LNCAP (cell line): Measurements from ENCODE around the gene RPUSD2.

ENCODE experiments used
- TF ChIP-seq, protein P1 (sequence below): fragments of 450-650 bp; IDR thresholded peaks from 2 replicates; pipeline ENCODE4 v1.5.1; 2017; ENCODE audit warnings: mild to moderate bottlenecking

Gene RPUSD2

GRCh38 chr15:40554161-40554525 is 15.0 kb upstream of the RPUSD2 start:
- TF ChIP-seq, protein P1, sequence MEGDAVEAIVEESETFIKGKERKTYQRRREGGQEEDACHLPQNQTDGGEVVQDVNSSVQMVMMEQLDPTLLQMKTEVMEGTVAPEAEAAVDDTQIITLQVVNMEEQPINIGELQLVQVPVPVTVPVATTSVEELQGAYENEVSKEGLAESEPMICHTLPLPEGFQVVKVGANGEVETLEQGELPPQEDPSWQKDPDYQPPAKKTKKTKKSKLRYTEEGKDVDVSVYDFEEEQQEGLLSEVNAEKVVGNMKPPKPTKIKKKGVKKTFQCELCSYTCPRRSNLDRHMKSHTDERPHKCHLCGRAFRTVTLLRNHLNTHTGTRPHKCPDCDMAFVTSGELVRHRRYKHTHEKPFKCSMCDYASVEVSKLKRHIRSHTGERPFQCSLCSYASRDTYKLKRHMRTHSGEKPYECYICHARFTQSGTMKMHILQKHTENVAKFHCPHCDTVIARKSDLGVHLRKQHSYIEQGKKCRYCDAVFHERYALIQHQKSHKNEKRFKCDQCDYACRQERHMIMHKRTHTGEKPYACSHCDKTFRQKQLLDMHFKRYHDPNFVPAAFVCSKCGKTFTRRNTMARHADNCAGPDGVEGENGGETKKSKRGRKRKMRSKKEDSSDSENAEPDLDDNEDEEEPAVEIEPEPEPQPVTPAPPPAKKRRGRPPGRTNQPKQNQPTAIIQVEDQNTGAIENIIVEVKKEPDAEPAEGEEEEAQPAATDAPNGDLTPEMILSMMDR: no peak

GRCh38 chr15:40555876-40556275 is 13.2 kb upstream of the RPUSD2 start:
- TF ChIP-seq, protein P1: no peak

DNA sequence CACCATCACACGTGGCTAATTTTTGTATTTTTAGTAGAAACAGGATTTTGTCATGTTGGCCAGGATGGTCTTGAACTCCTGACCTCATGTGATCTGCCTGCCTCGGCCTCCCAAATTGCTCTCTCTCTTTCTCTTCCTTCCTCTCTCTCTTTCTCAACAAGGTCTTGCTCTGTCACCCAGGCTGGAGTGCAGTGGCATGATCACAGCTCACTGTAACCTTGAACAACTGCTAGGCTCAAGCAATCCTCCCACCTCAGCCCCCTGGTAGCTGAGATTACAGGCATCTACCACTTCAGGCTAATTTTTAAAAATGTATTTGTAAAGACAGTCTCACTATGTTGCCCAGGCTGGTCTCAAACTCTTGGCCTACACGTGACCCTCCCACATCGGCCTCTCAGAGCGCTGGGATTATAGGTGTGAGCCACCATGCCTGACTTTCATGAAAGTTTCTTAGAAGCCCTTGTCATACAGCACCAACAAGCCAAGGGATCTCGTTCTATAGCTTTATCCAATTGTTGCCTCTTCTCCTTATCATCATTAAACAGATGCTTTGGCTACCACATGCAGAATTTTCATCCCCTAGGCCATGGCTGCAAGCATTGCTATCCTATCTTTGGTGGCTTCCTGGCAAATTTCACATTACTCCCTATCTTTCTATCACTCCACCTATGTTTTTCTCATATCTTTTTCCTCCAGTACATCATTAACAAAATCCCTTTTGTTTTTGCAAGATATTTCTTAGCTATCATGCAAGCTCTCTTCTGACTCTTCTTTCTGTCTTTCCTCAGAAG is 10.0 kb upstream of the RPUSD2 start:
- TF ChIP-seq, protein P1: no peak

DNA sequence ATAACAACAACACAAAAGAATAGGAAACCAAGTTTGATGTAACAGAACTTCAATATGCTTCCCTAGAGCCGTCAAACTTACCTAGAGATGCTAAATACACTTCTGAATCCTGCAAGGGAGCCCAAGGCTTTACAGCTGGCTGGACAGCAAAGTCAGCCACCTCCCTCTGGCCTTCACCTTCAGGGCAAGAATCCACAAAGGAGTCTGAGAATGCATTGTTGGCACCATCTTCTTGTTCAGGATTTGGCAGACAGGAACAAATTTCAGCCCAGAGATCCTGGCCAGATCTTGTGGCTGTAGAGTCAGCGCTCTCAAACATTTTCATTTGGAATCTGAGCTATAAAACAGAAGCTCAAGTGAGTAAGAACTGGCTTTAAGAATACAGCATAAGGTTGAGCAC is 6.4 kb upstream of the RPUSD2 start:
- TF ChIP-seq, protein P1: no peak

DNA sequence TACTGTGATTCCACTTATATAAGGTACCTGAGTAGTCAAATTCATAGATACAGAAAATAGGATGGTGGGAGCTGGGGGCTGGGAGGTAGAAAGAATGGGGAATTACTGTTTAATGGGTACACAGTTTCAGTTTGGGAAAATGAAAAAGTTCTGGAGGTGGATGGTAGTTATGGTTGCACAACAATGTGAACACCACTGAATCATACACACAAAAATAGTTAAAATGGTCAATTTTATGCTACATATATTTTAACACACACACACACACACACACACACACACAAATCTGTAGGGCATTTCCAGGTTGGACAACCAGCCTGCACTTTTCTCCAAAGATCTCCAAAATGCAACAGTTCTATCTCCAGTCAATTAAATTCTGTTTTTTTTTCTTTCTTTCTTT is 5.7 kb upstream of the RPUSD2 start:
- TF ChIP-seq, protein P1: no peak

- TF ChIP-seq, protein P1: no peak
These were observed 4.3 kb upstream of the RPUSD2 start, which contains the start of gene CCDC32 for GRCh38 chr15:40564591-40565332. CCDC32 (minus strand) TSS chr15:40565042; CDS start chr15:40563015, 2,027 bp downstream.

GRCh38 chr15:40565333-40566238 is 3.5 kb upstream of the RPUSD2 start:
- TF ChIP-seq, protein P1: no peak
